ENCODE data around the gene PIK3AP1. TPM values are rescaled to one million over a fixed set of nuclear protein-coding genes. Genes with fewer than 3 reads are reported as not detected.

PIK3AP1 gene
- total RNA-seq, 1 experiment from 2014 or later = 1.7 TPM

DNA sequence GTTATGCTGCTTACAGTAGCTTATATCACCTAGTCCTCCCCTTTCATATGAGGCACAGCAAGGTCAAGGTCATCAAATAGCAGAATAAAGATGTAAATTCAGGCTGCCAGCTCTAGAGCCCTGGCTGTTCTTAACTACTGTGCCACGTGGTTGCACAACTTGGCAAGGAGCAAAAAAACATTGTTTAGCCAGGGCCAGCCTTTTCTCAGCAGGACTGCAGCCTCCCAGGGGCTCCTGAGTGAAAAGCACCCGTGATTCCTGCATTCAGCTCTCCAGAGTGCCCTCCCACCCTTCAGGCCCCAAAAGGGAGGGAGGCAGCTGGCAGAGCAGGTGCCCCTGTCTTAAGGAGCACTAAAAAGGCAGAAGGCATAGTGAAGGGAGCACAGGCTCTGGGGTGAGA, 101.7 kb downstream of the PIK3AP1 start:
- Mint-ChIP-seq H3K4me1 (peaks cover 7 to 11% of the 10 kb centered on the region in 2 experiments; a peak in 3 of 4 replicates), H3K27ac (no peak overlapping the region; a peak in 1 of 7 replicates), H3K9me3 (no peaks in the 10 kb centered on the region), H3K27me3 (ENCODE audit: low read depth) (no peaks in the 10 kb centered on the region), H3K4me3 (no peak overlapping the region), H3K36me3 (ENCODE audit: insufficient read depth in 1 of 3, low read depth in 3 of 3) (no peaks in the 10 kb centered on the region)
- H3K23me2 ChIP-seq (ENCODE audit: insufficient read length, low read depth, low read length, poor library complexity, severe bottlenecking) = no peaks in the 10 kb centered on the region
- H2BK5ac ChIP-seq (ENCODE audit: insufficient read length, low read length) = no peak overlapping the region
- no peak overlapping the region for H2BK15ac ChIP-seq (ENCODE audit: low read depth, low read length)
- H3K23ac ChIP-seq (ENCODE audit: insufficient read length, low read depth, low read length) = no peak overlapping the region
- H3K9ac ChIP-seq (ENCODE audit: extremely low read depth, insufficient read length, low read length) = no peak overlapping the region
- no peaks in the 10 kb centered on the region for H3K27me3 ChIP-seq (ENCODE audit: insufficient read depth, low read length)
- no peaks in the 10 kb centered on the region for H3K79me1 ChIP-seq (ENCODE audit: insufficient read depth, low read depth, low read length, poor library complexity, severe bottlenecking)
- no peaks in the 10 kb centered on the region for H3K79me2 ChIP-seq (ENCODE audit: insufficient read depth, low read length)
- H3T11ph ChIP-seq (ENCODE audit: low read length) = no peak overlapping the region
- H2BK20ac ChIP-seq (ENCODE audit: low read depth, low read length, poor library complexity, severe bottlenecking) = no peak overlapping the region
- no peak overlapping the region for H3K27ac ChIP-seq (ENCODE audit: insufficient read length, low read depth, low read length)
- H2AK5ac ChIP-seq (ENCODE audit: insufficient read length, low read length) = no peak overlapping the region
- no peak overlapping the region for H3K4ac ChIP-seq (ENCODE audit: low read depth, low read length)
- no peak overlapping the region for H2BK12ac ChIP-seq (ENCODE audit: insufficient read length, low read depth, low read length)
- no peak overlapping the region for H4K5ac ChIP-seq (ENCODE audit: insufficient read length, low read depth, low read length)
- no peak overlapping the region for H3K18ac ChIP-seq (ENCODE audit: insufficient read length, low read depth, low read length)
- WGBS (ENCODE audit: extremely low coverage, insufficient read length, low lambda C conversion rate) = no CpG with 5 or more reads among the region's 2 CpGs
- H3K4me1 ChIP-seq (ENCODE audit: insufficient read depth, low read length) = no peaks in the 10 kb centered on the region
- H4K20me1 ChIP-seq (ENCODE audit: control insufficient read depth, insufficient read depth, insufficient read length) = no peaks in the 10 kb centered on the region
- H3K56ac ChIP-seq (ENCODE audit: insufficient read length, low read depth, low read length) = no peak overlapping the region
- no peaks in the 10 kb centered on the region for H3K9me3 ChIP-seq (ENCODE audit: control insufficient read depth, low read depth, low read length)
- TF ChIP-seq, protein P1, sequence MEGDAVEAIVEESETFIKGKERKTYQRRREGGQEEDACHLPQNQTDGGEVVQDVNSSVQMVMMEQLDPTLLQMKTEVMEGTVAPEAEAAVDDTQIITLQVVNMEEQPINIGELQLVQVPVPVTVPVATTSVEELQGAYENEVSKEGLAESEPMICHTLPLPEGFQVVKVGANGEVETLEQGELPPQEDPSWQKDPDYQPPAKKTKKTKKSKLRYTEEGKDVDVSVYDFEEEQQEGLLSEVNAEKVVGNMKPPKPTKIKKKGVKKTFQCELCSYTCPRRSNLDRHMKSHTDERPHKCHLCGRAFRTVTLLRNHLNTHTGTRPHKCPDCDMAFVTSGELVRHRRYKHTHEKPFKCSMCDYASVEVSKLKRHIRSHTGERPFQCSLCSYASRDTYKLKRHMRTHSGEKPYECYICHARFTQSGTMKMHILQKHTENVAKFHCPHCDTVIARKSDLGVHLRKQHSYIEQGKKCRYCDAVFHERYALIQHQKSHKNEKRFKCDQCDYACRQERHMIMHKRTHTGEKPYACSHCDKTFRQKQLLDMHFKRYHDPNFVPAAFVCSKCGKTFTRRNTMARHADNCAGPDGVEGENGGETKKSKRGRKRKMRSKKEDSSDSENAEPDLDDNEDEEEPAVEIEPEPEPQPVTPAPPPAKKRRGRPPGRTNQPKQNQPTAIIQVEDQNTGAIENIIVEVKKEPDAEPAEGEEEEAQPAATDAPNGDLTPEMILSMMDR (conservative IDR thresholded peaks at IDR 0.05) = no peak
- DNase-seq = no peak
- H3K4me2 ChIP-seq (ENCODE audit: insufficient read depth, insufficient read length, low read length) = no peak overlapping the region
- H4K8ac ChIP-seq (replicated peaks; ENCODE audit: insufficient read length, low read depth, low read length) = no peak overlapping the region
- H2AFZ ChIP-seq (ENCODE audit: low read length) = no peak overlapping the region
- H2BK120ac ChIP-seq (ENCODE audit: low read depth, low read length, poor library complexity, severe bottlenecking) = no peak overlapping the region
- H3K14ac ChIP-seq (ENCODE audit: insufficient read depth, low read length) = no peak overlapping the region
- H4K91ac ChIP-seq (ENCODE audit: insufficient read length, low read depth, low read length) = no peak overlapping the region

Data from H9 (cell line).